GM12891 (cell line): Measurements from ENCODE around the gene KIAA1586.
"Not testable (repeated sequence)": the region's sequence is repeated elsewhere in the genome, so short reads cannot be mapped to it uniquely, and the experiment has no call there.

Experiments used
- PAX5 ChIP-seq: IDR thresholded peaks from 2 replicates; pipeline ENCODE4 v1.6.1; 2011; ENCODE audit warnings: low read length, moderate library complexity, mild to moderate bottlenecking; ENCODE audit not compliant: insufficient read depth, severe bottlenecking
- POLR2A ChIP-seq: IDR thresholded peaks from 2 replicates; pipeline ENCODE4 v1.6.1; 2011; ENCODE audit warnings: low read depth, low read length, control low read depth
- POLR2AphosphoS5 ChIP-seq: IDR thresholded peaks from 2 replicates; pipeline ENCODE4 v1.6.1; 2011; ENCODE audit warnings: low read depth, low read length, control low read depth
- POU2F2 ChIP-seq: IDR thresholded peaks from 2 replicates; pipeline ENCODE4 v1.6.1; 2011; ENCODE audit warnings: low read depth, mild to moderate bottlenecking, control low read depth, low read length, moderate library complexity
- TAF1 ChIP-seq: IDR thresholded peaks from 2 replicates; pipeline ENCODE4 v1.6.1; 2011; ENCODE audit warnings: low read depth, low read length, control low read depth

GRCh38 chr6:57046332-57047256, at the start of gene KIAA1586:
- TF ChIP-seq POLR2AphosphoS5 (peak; percentile 43; the same call in 1 of the 2 replicates), POLR2A (peak; percentile 66), TAF1 (peak; percentile 63), PAX5 (peak; percentile 18)
- not testable (repeated sequence) for TF ChIP-seq POU2F2
